Lung (tissue), 12 donors: ENCODE measurements around the gene ST6GALNAC3. TPM values are rescaled to one million over a fixed set of nuclear protein-coding genes. Genes with fewer than 3 reads are reported as not detected.

Experiments used
- ATAC-seq: fragments of 200-7000 bp; cut with Tn5 transposase; one replicate; pipeline ENCODE4 v1.9.1; 2020; ENCODE audit warnings: moderate number of reproducible peaks; ENCODE audit not compliant: insufficient read depth, low FRiP score
- DNase-seq, 3 donors: peaks; one replicate each; pipeline ENCODE4 v3.0.0-alpha.2; 2013 to 2017
- H3K27ac ChIP-seq, 2 donors: one replicate each; pipeline ENCODE4 v1.5.1; 2013; ENCODE audit warnings: mild to moderate bottlenecking in 2 of 2, moderate library complexity in 2 of 2, control low read depth in 1 of 2, inconsistent platforms in 1 of 2, low read depth in 1 of 2, low read length in 1 of 2
- H3K27me3 ChIP-seq, 3 donors: one replicate each; pipeline ENCODE4 v1.5.1; 2013; ENCODE audit warnings: low read length in 2 of 3; ENCODE audit not compliant: control insufficient read depth in 3 of 3, insufficient read depth in 3 of 3
- H3K36me3 ChIP-seq, 4 donors: one replicate each; pipeline ENCODE4 v1.5.1; 2013; ENCODE audit warnings: low read length in 4 of 4, mild to moderate bottlenecking in 1 of 4, moderate library complexity in 1 of 4; ENCODE audit not compliant: control insufficient read depth in 4 of 4, insufficient read depth in 4 of 4
- H3K4me1 ChIP-seq, 5 donors: one replicate each; pipeline ENCODE4 v1.5.1; 2013; ENCODE audit warnings: low read length in 5 of 5, mild to moderate bottlenecking in 2 of 5, moderate library complexity in 1 of 5; ENCODE audit not compliant: control insufficient read depth in 5 of 5, insufficient read depth in 5 of 5
- H3K4me3 ChIP-seq: one replicate; pipeline ENCODE4 v1.5.1; 2013; ENCODE audit warnings: mild to moderate bottlenecking, control low read depth, moderate library complexity
- H3K9ac ChIP-seq, 2 donors: one replicate each; pipeline ENCODE4 v1.5.1; 2013; ENCODE audit warnings: low read length in 2 of 2, control low read depth in 1 of 2; ENCODE audit not compliant: insufficient read depth in 1 of 2
- H3K9me3 ChIP-seq, 4 donors: one replicate each; pipeline ENCODE4 v1.5.1; 2013; ENCODE audit warnings: low read length in 3 of 4, mild to moderate bottlenecking in 1 of 4, moderate library complexity in 1 of 4; ENCODE audit not compliant: control insufficient read depth in 4 of 4, insufficient read depth in 3 of 4
- CTCF ChIP-seq: IDR thresholded peaks from 2 replicates; pipeline ENCODE4 v1.5.1; 2012; ENCODE audit warnings: mild to moderate bottlenecking; ENCODE audit errors: control extremely low read depth, extremely low read depth
- WGBS, 2 donors: extraction: QIAGEN DNeasy Blood & Tissue Kit; methylation state at CpG; one replicate each; pipeline ENCODE4 v1.1.7; 2013; 5-methylcytosine and 5-hydroxymethylcytosine counted together
- polyA plus RNA-seq, 2 donors: library from polyadenylated mRNA; stranded (reverse); fragments of 200-250 nt; gene quantifications; one replicate each; pipeline ENCODE4 v1.2.1, GENCODE V29; 2013
- total RNA-seq, 2 donors: library from RNA; depleted of rRNA in 1 of 2; stranded (reverse); fragments of >200 nt in 1 of 2; gene quantifications; one replicate each; pipeline ENCODE4 v1.2.1, GENCODE V29; 2014 to 2021
- donor health status: control.
- donor health status: control.
- donor health status: Bipolar disorder and iron deficiency.
- donor health status: healthy.
- donor health status: DM: yes; HTN: yes; CAD: no.

Gene ST6GALNAC3
- total and polyA plus RNA-seq, 4 donors: 2.7 to 17.9 (median 12.2) TPM

DNA sequence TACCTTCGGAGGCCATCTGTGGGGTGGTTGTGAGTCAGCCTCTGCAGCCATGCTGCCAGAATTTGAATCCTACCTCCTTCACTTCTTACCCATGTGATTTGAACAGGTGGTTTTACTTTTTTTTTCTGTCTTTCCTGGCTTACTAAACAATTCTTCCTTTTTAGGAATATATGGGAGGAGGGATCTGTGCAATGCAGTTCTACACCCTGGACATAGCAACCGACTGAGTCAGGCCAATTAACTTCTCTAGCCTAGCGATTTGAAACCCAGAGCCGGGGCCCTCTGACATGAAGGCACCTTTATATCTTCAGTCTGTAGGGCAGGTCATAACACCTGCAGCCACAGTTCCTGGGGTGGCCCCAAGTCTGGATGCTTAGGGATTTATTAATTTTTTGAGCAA, 83.6 kb downstream of the ST6GALNAC3 start:
- ATAC-seq: no peak
- H3K27ac ChIP-seq: no peak overlapping the region
- H3K9me3 ChIP-seq: no peaks in the 10 kb centered on the region
- H3K36me3 ChIP-seq: no peaks in the 10 kb centered on the region
- DNase-seq: no peak
- peaks cover 0 to 17% (median 3%) of the 10 kb centered on the region in 5 donors for H3K4me1 ChIP-seq
- H3K9ac ChIP-seq: no peak overlapping the region
- WGBS, 2 donors: 83 to 91% methylated on average over 4 of the region's 4 CpGs
- no peak overlapping the region for H3K4me3 ChIP-seq
- TF ChIP-seq CTCF: no peak
- no peaks in the 10 kb centered on the region for H3K27me3 ChIP-seq

GRCh38 chr1:76160225-76160624, 85.7 kb downstream of the ST6GALNAC3 start:
- Histone ChIP-seq H3K4me1 (peaks cover 0 to 4% (median 2%) of the 10 kb centered on the region in 5 donors), H3K9ac (no peak overlapping the region), H3K27ac (no peak overlapping the region), H3K4me3 (no peak overlapping the region), H3K27me3 (no peaks in the 10 kb centered on the region), H3K9me3 (no peaks in the 10 kb centered on the region), H3K36me3 (no peaks in the 10 kb centered on the region)
- ATAC-seq (no peak), DNase-seq (no peak)
- no peak for TF ChIP-seq CTCF
- 85% methylated on average over 4 of the region's 4 CpGs for WGBS, 2 donors

GRCh38 chr1:76161451-76161850, 86.9 kb downstream of the ST6GALNAC3 start:
- WGBS, 2 donors: 92 to 93% methylated on average over 2 of the region's 2 CpGs
- Histone ChIP-seq H3K4me3 (no peak overlapping the region), H3K27ac (no peak overlapping the region), H3K9ac (no peak overlapping the region), H3K9me3 (no peaks in the 10 kb centered on the region), H3K36me3 (no peaks in the 10 kb centered on the region), H3K27me3 (no peaks in the 10 kb centered on the region), H3K4me1 (peaks cover 0 to 4% (median 2%) of the 10 kb centered on the region in 5 donors)
- ATAC-seq (no peak), DNase-seq (no peak)
- TF ChIP-seq CTCF: no peak

GRCh38 chr1:76162254-76162653, 87.7 kb downstream of the ST6GALNAC3 start:
- Histone ChIP-seq H3K4me3 (no peak overlapping the region), H3K9ac (no peak overlapping the region), H3K36me3 (no peaks in the 10 kb centered on the region), H3K9me3 (no peaks in the 10 kb centered on the region), H3K4me1 (peaks cover 0 to 4% (median 2%) of the 10 kb centered on the region in 5 donors), H3K27ac (no peak overlapping the region), H3K27me3 (no peaks in the 10 kb centered on the region)
- TF ChIP-seq CTCF: no peak
- DNase-seq (no peak), ATAC-seq (no peak)
- WGBS, 2 donors: 93 to 94% methylated on average over 5 of the region's 5 CpGs
